Prostate gland (tissue), 2 donors: ENCODE measurements around the gene NOCT. TPM values are rescaled to one million over a fixed set of nuclear protein-coding genes. Genes with fewer than 3 reads are reported as not detected.

ENCODE experiments used
- DNase-seq: peaks from one replicate; pipeline ENCODE4 v3.0.0-alpha.2; 2019; ENCODE audit warnings: low spot score
- H3K27ac ChIP-seq, 2 donors: fragments of 200-600 bp; sonication (generic); 2 replicates each; pipeline ENCODE4 v1.5.1; 2017 to 2019
- H3K27me3 ChIP-seq: fragments of 200-600 bp; sonication (generic); replicated peaks from 2 replicates; pipeline ENCODE4 v1.5.1; 2019; ENCODE audit not compliant: insufficient read depth
- H3K36me3 ChIP-seq, 2 donors: fragments of 200-600 bp; sonication (generic); 1 replicate in 1 of 2; 2 replicates in 1 of 2; pipeline versions ENCODE4 v1.5.1 to v1.8.1; 2017 to 2019
- H3K4me1 ChIP-seq: fragments of 200-600 bp; sonication (generic); replicated peaks from 2 replicates; pipeline ENCODE4 v1.5.1; 2019
- H3K4me3 ChIP-seq, 2 donors: fragments of 200-600 bp; sonication (generic); 2 replicates each; pipeline ENCODE4 v1.5.1; 2017 to 2019
- H3K9me3 ChIP-seq: fragments of 200-600 bp; sonication (generic); 2 replicates; pipeline ENCODE4 v1.5.1; 2017
- CTCF ChIP-seq, 4 experiments: fragments of 200-600 bp in 2 of 4; fragments of 450-650 bp in 2 of 4; sonication (generic) in 2 of 4; IDR thresholded peaks; 1 replicate in 3 of 4; 2 replicates in 1 of 4; pipeline ENCODE4 v1.5.1; 2016 to 2019; ENCODE audit warnings: antibody characterized with exemption in 4 of 4, mild to moderate bottlenecking in 2 of 4, moderate library complexity in 2 of 4
- POLR2A ChIP-seq: fragments of 450-650 bp; IDR thresholded peaks from one replicate; pipeline ENCODE4 v1.6.1; 2016; ENCODE audit warnings: antibody characterized with exemption, mild to moderate bottlenecking
- POLR2AphosphoS5 ChIP-seq: sonication (generic); formaldehyde crosslinking; IDR thresholded peaks from one replicate; pipeline ENCODE4 v1.6.1; 2017; ENCODE audit warnings: antibody characterized with exemption
- WGBS: methylation state at CpG from one replicate; pipeline ENCODE4 v1.1.5; 2018; 5-methylcytosine and 5-hydroxymethylcytosine counted together
- intact Hi-C: fragments of 100-400 bp; cut with DNase I; formaldehyde crosslinking; loops from one replicate; pipeline ENCODE4 v1.14.2; 2022
- total RNA-seq, 2 donors: library from RNA; depleted of rRNA; stranded (reverse); fragments of >200 nt; gene quantifications; one replicate each; pipeline ENCODE4 v1.1.0, GENCODE V29; 2016

Gene NOCT
- total RNA-seq, 2 donors from 2014 or later: 1.2 to 11.4 TPM

- H3K36me3 ChIP-seq: no peaks in the 10 kb centered on the region
- no peaks in the 10 kb centered on the region for H3K4me1 ChIP-seq
- TF ChIP-seq POLR2AphosphoS5 (no peak), POLR2A (no peak), CTCF (IDR thresholded peaks at IDR 0.05) (no peak)
- no peak for DNase-seq
- H3K9me3 ChIP-seq: no peaks in the 10 kb centered on the region
- intact Hi-C loops: no loop called here
- no peaks in the 10 kb centered on the region for H3K27me3 ChIP-seq
- H3K4me3 ChIP-seq: no peak overlapping the region
- H3K27ac ChIP-seq: no peak overlapping the region
Measured at GRCh38 chr4:138976526-138976925, 39.1 kb upstream of the NOCT start.

- no peak overlapping the region for H3K27ac ChIP-seq
- no peaks in the 10 kb centered on the region for H3K36me3 ChIP-seq
- no peaks in the 10 kb centered on the region for H3K27me3 ChIP-seq
- no peaks in the 10 kb centered on the region for H3K4me1 ChIP-seq
- 61% methylated on average over 6 of the region's 6 CpGs for WGBS
- H3K4me3 ChIP-seq: no peak overlapping the region
- intact Hi-C loops: no loop called here
- no peak for DNase-seq
- TF ChIP-seq POLR2AphosphoS5 (no peak), CTCF (IDR thresholded peaks at IDR 0.05) (no peak), POLR2A (no peak)
- no peaks in the 10 kb centered on the region for H3K9me3 ChIP-seq
Measured at GRCh38 chr4:138977524-138977923, 38.1 kb upstream of the NOCT start.

- Histone ChIP-seq H3K36me3 (no peaks in the 10 kb centered on the region), H3K27ac (no peak overlapping the region), H3K4me3 (no peak overlapping the region), H3K27me3 (no peaks in the 10 kb centered on the region), H3K9me3 (no peaks in the 10 kb centered on the region), H3K4me1 (no peaks in the 10 kb centered on the region)
- no peak for DNase-seq
- TF ChIP-seq CTCF (IDR thresholded peaks at IDR 0.05): no peak
- no peak for TF ChIP-seq POLR2A
- no peak for TF ChIP-seq POLR2AphosphoS5
- 85% methylated on average over 5 of the region's 5 CpGs for WGBS
- intact Hi-C loops: no loop called here
Measured at GRCh38 chr4:138978028-138978585, 37.5 kb upstream of the NOCT start.

- DNase-seq: no peak
- Histone ChIP-seq H3K27ac (no peak overlapping the region), H3K4me3 (no peak overlapping the region), H3K4me1 (no peaks in the 10 kb centered on the region), H3K36me3 (no peaks in the 10 kb centered on the region), H3K27me3 (no peaks in the 10 kb centered on the region), H3K9me3 (no peaks in the 10 kb centered on the region)
- TF ChIP-seq CTCF (IDR thresholded peaks at IDR 0.05) (no peak), POLR2AphosphoS5 (no peak), POLR2A (no peak)
- intact Hi-C loops: no loop called here
- 62% methylated on average over 3 of the region's 3 CpGs for WGBS
Measured at GRCh38 chr4:138978600-138978999, 37.0 kb upstream of the NOCT start.

GRCh38 chr4:138979742-138980141 lies 35.8 kb upstream of the NOCT start:
- Histone ChIP-seq H3K4me3 (no peak overlapping the region), H3K4me1 (no peaks in the 10 kb centered on the region), H3K27me3 (no peaks in the 10 kb centered on the region), H3K27ac (no peak overlapping the region), H3K36me3 (no peaks in the 10 kb centered on the region), H3K9me3 (no peaks in the 10 kb centered on the region)
- TF ChIP-seq POLR2AphosphoS5: no peak
- TF ChIP-seq CTCF (IDR thresholded peaks at IDR 0.05): no peak
- no peak for TF ChIP-seq POLR2A
- intact Hi-C loops: no loop called here
- no peak for DNase-seq
- 92% methylated on average over 2 of the region's 2 CpGs for WGBS
